ENCODE results near the gene ACOT11.

DNA sequence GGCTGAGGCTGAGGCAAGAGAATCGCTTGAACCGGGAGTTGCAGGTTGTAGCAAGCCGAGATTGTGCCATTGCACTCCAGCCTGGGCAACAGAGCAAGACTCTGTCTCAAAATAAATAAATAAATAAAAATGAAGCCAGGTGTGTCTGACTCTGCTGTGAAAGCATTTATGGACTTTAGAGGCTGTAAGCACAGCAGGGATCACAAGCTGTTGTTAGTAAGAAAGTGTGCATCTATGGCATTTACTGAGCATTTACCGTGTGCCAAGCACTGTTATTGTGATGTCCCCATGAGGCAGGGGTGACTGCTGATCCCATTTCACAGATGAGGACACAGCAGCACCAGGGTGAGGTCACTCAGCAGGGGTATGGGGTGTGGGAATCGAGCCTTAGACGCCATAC lies 55.2 kb downstream of the ACOT11 start:
- no peak for TF ChIP-seq CTCF (conservative IDR thresholded peaks at IDR 0.05 in 1 of 2, IDR thresholded peaks at IDR 0.05 in 1 of 2; ENCODE audit: extremely low read depth in 1 of 2, insufficient read depth in 1 of 2, low read depth in 1 of 2, low read length in 2 of 2)
- TF ChIP-seq EZH2 (IDR thresholded peaks at IDR 0.05; ENCODE audit: borderline replicate concordance, low read length): no peak

All from mammary epithelial cell (primary cell).